Gastroesophageal sphincter (tissue), 4 donors: ENCODE results near the gene ZNF343. TPM values are rescaled to one million over a fixed set of nuclear protein-coding genes. Genes with fewer than 3 reads are reported as not detected.

Source experiments
- ATAC-seq: fragments of 150-250 bp; one replicate; pipeline ENCODE4 v1.9.1; 2016; ENCODE audit warnings: mild to moderate bottlenecking, moderate library complexity
- H3K27ac ChIP-seq, 4 donors: fragments of 200-600 bp; sonication (generic) in 3 of 4; 1 replicate in 3 of 4; 2 replicates in 1 of 4; pipeline ENCODE4 v1.5.1; 2016 to 2019
- H3K27me3 ChIP-seq: fragments of 200-600 bp; sonication (generic); one replicate; pipeline ENCODE4 v1.5.1; 2019
- H3K36me3 ChIP-seq, 2 donors: fragments of 200-600 bp; sonication (generic); one replicate each; pipeline ENCODE4 v1.5.1; 2019; ENCODE audit warnings: control low read depth in 1 of 2
- H3K4me1 ChIP-seq, 3 donors: fragments of 200-600 bp; sonication (generic); 1 replicate in 2 of 3; 2 replicates in 1 of 3; pipeline ENCODE4 v1.5.1; 2016 to 2019; ENCODE audit warnings: control low read depth in 2 of 3
- H3K4me3 ChIP-seq, 2 donors: fragments of 200-600 bp; sonication (generic); one replicate each; pipeline ENCODE4 v1.5.1; 2019; ENCODE audit warnings: mild to moderate bottlenecking in 1 of 2, moderate library complexity in 1 of 2
- H3K9me3 ChIP-seq, 3 donors: fragments of 200-600 bp; sonication (generic); one replicate each; pipeline ENCODE4 v1.5.1; 2017 to 2019; ENCODE audit warnings: control low read depth in 2 of 3
- CTCF ChIP-seq, 4 experiments: fragments of 200-600 bp in 2 of 4; fragments of 450-650 bp in 2 of 4; sonication (generic) in 1 of 4; IDR thresholded peaks; one replicate each; pipeline ENCODE4 v1.5.1; 2017 to 2019; ENCODE audit warnings: antibody characterized with exemption in 4 of 4, mild to moderate bottlenecking in 2 of 4, moderate library complexity in 2 of 4
- EP300 ChIP-seq: sonication (generic); formaldehyde crosslinking; IDR thresholded peaks from one replicate; pipeline ENCODE4 v1.6.1; 2017; ENCODE audit warnings: antibody characterized with exemption, mild to moderate bottlenecking
- POLR2A ChIP-seq, 2 donors: fragments of 450-650 bp; IDR thresholded peaks; one replicate each; pipeline ENCODE4 v1.6.1; 2017; ENCODE audit warnings: antibody characterized with exemption in 2 of 2, mild to moderate bottlenecking in 2 of 2, moderate library complexity in 1 of 2
- POLR2AphosphoS5 ChIP-seq: sonication (generic); formaldehyde crosslinking; IDR thresholded peaks from one replicate; pipeline ENCODE4 v1.6.1; 2017; ENCODE audit warnings: antibody characterized with exemption
- WGBS, 2 donors: methylation state at CpG; one replicate each; pipeline ENCODE4 v1.1.5; 2018; ENCODE audit warnings: low coverage in 1 of 2; 5-methylcytosine and 5-hydroxymethylcytosine counted together
- total RNA-seq, 4 donors: library from RNA; depleted of rRNA; stranded (reverse); fragments of >200 nt; gene quantifications; one replicate each; pipeline ENCODE4 v1.1.0, GENCODE V29; 2016

The ZNF343 gene
- total RNA-seq, 4 donors from 2014 or later = 10.3 to 16.8 (median 12.5) TPM

GRCh38 chr20:2468581-2469407 is 39.9 kb downstream of the ZNF343 start:
- H3K9me3 ChIP-seq = no peaks in the 10 kb centered on the region
- peak overlapping the region in 1 of 2 donors; percentile 75 for H3K4me3 ChIP-seq
- no peak for ATAC-seq
- no peaks in the 10 kb centered on the region for H3K27me3 ChIP-seq
- 59 to 62% methylated on average over 2 to 5 of the region's 11 CpGs for WGBS, 2 donors
- H3K36me3 ChIP-seq = peaks cover 8 to 42% of the 10 kb centered on the region in 2 donors
- no peak for TF ChIP-seq POLR2AphosphoS5
- no peak for TF ChIP-seq EP300
- no peak for TF ChIP-seq CTCF (IDR thresholded peaks at IDR 0.05)
- no peak for TF ChIP-seq POLR2A (IDR thresholded peaks at IDR 0.05)
- peak overlapping the region in 3 of 4 donors; percentile 86 to 96 (median 95) for H3K27ac ChIP-seq
- H3K4me1 ChIP-seq = peaks cover 0 to 39% (median 14%) of the 10 kb centered on the region in 3 donors

- peaks cover 0 to 39% (median 14%) of the 10 kb centered on the region in 3 donors for H3K4me1 ChIP-seq
- H3K9me3 ChIP-seq = no peaks in the 10 kb centered on the region
- 57 to 79% methylated on average over 1 to 5 of the region's 5 CpGs for WGBS, 2 donors
- H3K4me3 ChIP-seq = no peak overlapping the region
- H3K27me3 ChIP-seq = no peaks in the 10 kb centered on the region
- no peak overlapping the region for H3K27ac ChIP-seq
- no peak for TF ChIP-seq POLR2A (IDR thresholded peaks at IDR 0.05)
- ATAC-seq = no peak
- peaks cover 20 to 56% of the 10 kb centered on the region in 2 donors for H3K36me3 ChIP-seq
Observed at GRCh38 chr20:2467412-2467811, 41.3 kb downstream of the ZNF343 start.

- Histone ChIP-seq H3K4me3 (no peak overlapping the region), H3K36me3 (peaks cover 34 to 79% of the 10 kb centered on the region in 2 donors), H3K27me3 (no peaks in the 10 kb centered on the region), H3K4me1 (peaks cover 0 to 32% (median 14%) of the 10 kb centered on the region in 3 donors), H3K27ac (no peak overlapping the region), H3K9me3 (no peaks in the 10 kb centered on the region)
- no peak for ATAC-seq
- no peak for TF ChIP-seq POLR2AphosphoS5
- 88 to 98% methylated on average over 3 to 4 of the region's 6 CpGs for WGBS, 2 donors
Observed at GRCh38 chr20:2465100-2465499, 43.6 kb downstream of the ZNF343 start.

GRCh38 chr20:2463616-2464365 is 44.9 kb downstream of the ZNF343 start:
- Histone ChIP-seq H3K27me3 (no peaks in the 10 kb centered on the region), H3K36me3 (peaks cover 34 to 92% of the 10 kb centered on the region in 2 donors), H3K4me1 (peaks cover 0 to 22% (median 6%) of the 10 kb centered on the region in 3 donors), H3K4me3 (no peak overlapping the region), H3K9me3 (no peaks in the 10 kb centered on the region), H3K27ac (no peak overlapping the region)
- WGBS, 2 donors = 76 to 84% methylated on average over 3 to 9 of the region's 9 CpGs
- TF ChIP-seq POLR2A (IDR thresholded peaks at IDR 0.05) (no peak), EP300 (no peak), POLR2AphosphoS5 (no peak), CTCF (IDR thresholded peaks at IDR 0.05) (no peak)
- ATAC-seq = no peak

GRCh38 chr20:2462484-2462883 is 46.2 kb downstream of the ZNF343 start:
- no peak for ATAC-seq
- TF ChIP-seq EP300 = no peak
- no peak for TF ChIP-seq CTCF (IDR thresholded peaks at IDR 0.05)
- TF ChIP-seq POLR2A (IDR thresholded peaks at IDR 0.05) = no peak
- TF ChIP-seq POLR2AphosphoS5 = no peak
- WGBS, 2 donors = no CpG with 5 or more reads among the region's 3 CpGs
- Histone ChIP-seq H3K36me3 (peaks cover 34 to 91% of the 10 kb centered on the region in 2 donors), H3K4me1 (peaks cover 0 to 9% (median 0%) of the 10 kb centered on the region in 3 donors), H3K4me3 (no peak overlapping the region), H3K9me3 (no peaks in the 10 kb centered on the region), H3K27me3 (no peaks in the 10 kb centered on the region), H3K27ac (no peak overlapping the region)
